ENCODE data around the gene MRPS31. TPM values are rescaled to one million over a fixed set of nuclear protein-coding genes. Genes with fewer than 3 reads are reported as not detected.

MRPS31 gene
- total RNA-seq, 4 donors from 2014 or later, result 9.8 to 19.6 (median 17.4) TPM

DNA sequence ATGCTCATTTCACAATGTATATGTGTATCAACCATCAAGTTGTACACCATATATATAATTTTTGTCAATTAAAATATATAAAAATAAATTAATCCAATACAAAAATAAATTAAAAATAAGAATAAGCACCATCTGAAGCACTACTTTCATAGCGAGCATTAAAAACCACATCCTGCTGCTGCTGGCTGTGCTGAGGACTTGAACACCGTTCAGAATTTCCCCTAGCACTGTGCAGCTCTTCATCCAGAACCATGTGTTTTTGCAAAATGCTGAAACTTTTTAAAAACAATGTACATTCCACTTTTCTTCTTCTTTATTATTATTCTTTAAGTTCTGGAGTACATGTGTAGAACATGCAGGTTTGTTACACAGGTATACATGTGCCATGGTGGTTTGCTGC lies 64.6 kb downstream of the MRPS31 start:
- no peak for ATAC-seq (ENCODE audit: low FRiP score)
- no peak for DNase-seq (ENCODE audit: low spot score)
- TF ChIP-seq, protein P1, sequence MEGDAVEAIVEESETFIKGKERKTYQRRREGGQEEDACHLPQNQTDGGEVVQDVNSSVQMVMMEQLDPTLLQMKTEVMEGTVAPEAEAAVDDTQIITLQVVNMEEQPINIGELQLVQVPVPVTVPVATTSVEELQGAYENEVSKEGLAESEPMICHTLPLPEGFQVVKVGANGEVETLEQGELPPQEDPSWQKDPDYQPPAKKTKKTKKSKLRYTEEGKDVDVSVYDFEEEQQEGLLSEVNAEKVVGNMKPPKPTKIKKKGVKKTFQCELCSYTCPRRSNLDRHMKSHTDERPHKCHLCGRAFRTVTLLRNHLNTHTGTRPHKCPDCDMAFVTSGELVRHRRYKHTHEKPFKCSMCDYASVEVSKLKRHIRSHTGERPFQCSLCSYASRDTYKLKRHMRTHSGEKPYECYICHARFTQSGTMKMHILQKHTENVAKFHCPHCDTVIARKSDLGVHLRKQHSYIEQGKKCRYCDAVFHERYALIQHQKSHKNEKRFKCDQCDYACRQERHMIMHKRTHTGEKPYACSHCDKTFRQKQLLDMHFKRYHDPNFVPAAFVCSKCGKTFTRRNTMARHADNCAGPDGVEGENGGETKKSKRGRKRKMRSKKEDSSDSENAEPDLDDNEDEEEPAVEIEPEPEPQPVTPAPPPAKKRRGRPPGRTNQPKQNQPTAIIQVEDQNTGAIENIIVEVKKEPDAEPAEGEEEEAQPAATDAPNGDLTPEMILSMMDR (IDR thresholded peaks at IDR 0.05), result no peak

DNA sequence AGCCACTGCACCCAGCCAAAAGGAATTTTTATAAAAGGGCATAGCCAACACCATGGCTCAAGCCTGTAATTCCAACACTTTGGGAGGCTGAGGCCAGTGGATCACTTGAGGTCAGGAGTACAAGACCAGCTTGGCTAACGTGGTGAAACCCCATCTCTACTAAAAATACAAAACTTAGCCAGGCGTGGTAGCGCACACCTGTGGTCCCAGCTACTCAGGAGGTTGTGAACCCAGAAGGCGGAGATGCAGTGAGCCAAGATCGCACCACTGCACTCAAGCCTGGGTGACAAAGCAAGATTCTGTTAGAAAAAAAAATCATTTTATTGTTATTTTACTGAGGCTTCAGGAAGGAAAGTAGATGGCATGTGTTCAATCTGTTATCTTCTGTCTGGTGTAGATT lies 73.3 kb downstream of the MRPS31 start:
- ATAC-seq (ENCODE audit: low FRiP score) (no peak), DNase-seq (ENCODE audit: low spot score) (no peak)
- TF ChIP-seq, protein P1 (IDR thresholded peaks at IDR 0.05), result no peak

DNA sequence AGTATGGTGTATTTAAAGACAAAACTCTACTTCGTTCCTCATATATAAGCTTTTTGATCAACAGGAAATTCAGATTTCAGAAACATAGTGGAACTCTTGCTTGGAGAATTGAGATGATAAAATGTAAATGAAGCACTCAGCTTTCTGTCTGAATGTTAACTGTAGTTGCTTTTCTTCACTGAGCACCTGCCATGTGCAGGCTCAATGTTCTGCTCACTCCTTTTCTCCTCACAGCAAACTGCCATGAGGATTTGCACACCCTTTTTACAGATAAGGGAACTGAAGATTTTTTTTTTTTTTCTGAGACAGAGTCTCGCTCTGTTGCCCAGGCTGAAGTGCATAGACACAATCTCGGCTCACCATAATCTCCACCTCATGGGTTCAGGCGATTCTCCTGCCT lies 76.6 kb downstream of the MRPS31 start:
- TF ChIP-seq, protein P1 (IDR thresholded peaks at IDR 0.05), result no peak
- DNase-seq (ENCODE audit: low spot score) (no peak), ATAC-seq (ENCODE audit: low FRiP score) (no peak)

DNA sequence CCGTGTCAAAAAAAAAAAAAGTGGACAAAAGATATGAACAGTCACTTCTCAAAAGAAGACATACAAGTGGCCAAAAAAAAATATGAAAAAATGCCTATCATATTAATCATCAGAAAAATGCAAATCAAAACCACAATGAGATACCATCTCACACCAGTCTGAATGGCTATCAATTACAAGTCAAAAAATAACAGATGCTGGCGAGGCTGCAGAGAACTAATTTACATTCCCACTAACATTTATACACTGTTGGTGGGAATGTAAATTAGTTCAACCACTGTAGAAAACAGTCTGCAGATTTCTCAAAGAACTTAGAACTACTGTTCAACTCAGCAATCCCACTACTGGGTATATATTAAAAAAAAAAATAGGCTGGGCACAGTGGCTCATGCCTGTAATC lies 78.0 kb downstream of the MRPS31 start:
- ATAC-seq (ENCODE audit: low FRiP score) (no peak), DNase-seq (ENCODE audit: low spot score) (no peak)
- TF ChIP-seq, protein P1 (IDR thresholded peaks at IDR 0.05), result no peak

DNA sequence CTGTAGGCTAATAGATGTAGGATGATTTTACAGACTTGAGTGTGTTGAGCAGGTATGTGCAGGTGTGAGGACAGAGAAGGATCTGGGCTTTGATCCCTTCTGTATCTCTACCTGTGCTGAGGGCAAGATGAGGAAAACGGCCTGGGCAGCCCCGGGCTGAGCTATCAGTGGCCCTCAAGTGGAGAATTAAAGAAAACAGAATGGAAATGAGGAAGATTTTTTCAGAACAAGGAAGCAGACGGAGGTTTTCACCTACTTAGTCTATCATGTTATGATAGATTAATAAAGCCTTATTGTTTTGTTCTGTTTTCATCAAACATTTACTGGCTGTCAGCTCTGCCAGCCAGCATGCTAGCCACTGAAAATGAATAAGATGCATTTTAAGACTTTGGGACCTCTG lies 82.2 kb downstream of the MRPS31 start:
- no peak for DNase-seq (ENCODE audit: low spot score)
- no peak for ATAC-seq (ENCODE audit: low FRiP score)
- TF ChIP-seq, protein P1 (IDR thresholded peaks at IDR 0.05), result no peak

DNA sequence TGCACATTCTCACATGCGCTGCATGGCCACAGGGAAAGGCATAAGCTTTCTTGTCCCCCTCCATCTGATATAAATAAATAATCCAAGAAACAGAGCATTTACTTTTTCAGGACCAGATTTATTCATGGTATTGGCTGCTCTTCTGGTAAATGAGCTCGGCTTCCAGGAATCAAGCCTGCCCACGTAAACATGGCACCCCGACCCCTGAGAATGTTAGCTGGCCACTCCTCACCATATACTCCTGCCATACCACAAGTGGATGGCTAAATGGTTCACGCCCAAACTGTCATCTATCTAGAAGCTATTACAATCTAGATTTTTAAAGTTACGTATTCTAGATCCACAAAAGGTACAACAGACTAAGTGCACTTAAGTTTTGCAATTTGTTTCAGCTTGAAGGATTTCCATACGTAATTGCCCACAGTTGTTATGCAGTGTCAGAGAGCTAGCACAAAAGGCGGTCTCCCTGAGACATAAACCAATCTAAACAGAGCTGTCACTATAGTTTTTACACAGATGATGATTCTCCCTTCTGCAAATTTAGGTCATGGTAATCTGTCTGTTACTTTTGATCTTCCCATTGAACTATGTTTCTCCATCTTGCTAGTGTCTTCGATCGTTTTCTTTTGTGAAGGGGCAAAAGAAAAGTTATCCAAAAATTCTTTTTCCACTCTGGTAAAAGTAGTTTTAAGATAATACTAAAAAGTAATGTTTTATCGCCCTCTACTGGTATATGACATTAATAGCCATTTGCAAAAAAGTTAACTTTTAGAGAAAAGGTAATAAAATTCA lies 88.3 kb downstream of the MRPS31 start:
- DNase-seq (ENCODE audit: low spot score) (no peak), ATAC-seq (ENCODE audit: low FRiP score) (no peak)
- TF ChIP-seq, protein P1 (IDR thresholded peaks at IDR 0.05), result no peak

Data from omental fat pad (tissue), 4 donors.